Ishikawa (cell line): Measurements from ENCODE around the gene ARVCF.

Experiments used
- CEBPB ChIP-seq: IDR thresholded peaks from 2 replicates; pipeline ENCODE4 v1.6.1; 2012
- CREB1 ChIP-seq: IDR thresholded peaks from 2 replicates; pipeline ENCODE4 v1.6.1; 2012; ENCODE audit warnings: low read depth
- EGR1 ChIP-seq: IDR thresholded peaks from 2 replicates; pipeline ENCODE4 v1.6.1; 2012
- EP300 ChIP-seq: IDR thresholded peaks from 2 replicates; pipeline ENCODE4 v1.6.1; 2012; ENCODE audit warnings: borderline replicate concordance
- FOXM1 ChIP-seq: IDR thresholded peaks from 2 replicates; pipeline ENCODE4 v1.6.1; 2012; ENCODE audit warnings: low read depth, borderline replicate concordance
- NFIC ChIP-seq: IDR thresholded peaks from 2 replicates; pipeline ENCODE4 v1.6.1; 2012
- RAD21 ChIP-seq: IDR thresholded peaks from 2 replicates; pipeline ENCODE4 v1.6.1; 2012; ENCODE audit warnings: low read depth
- TAF1 ChIP-seq: IDR thresholded peaks from 2 replicates; pipeline ENCODE4 v1.6.1; 2012; ENCODE audit warnings: low read depth, mild to moderate bottlenecking
- TCF12 ChIP-seq: IDR thresholded peaks from 2 replicates; pipeline ENCODE4 v1.6.1; 2012; ENCODE audit warnings: low read depth
- TEAD4 ChIP-seq: IDR thresholded peaks from 2 replicates; pipeline ENCODE4 v1.6.1; 2012
- YY1 ChIP-seq: IDR thresholded peaks from 2 replicates; pipeline ENCODE4 v1.6.1; 2012; ENCODE audit warnings: low read depth
- ZBTB7A ChIP-seq: IDR thresholded peaks from 2 replicates; pipeline ENCODE4 v1.6.1; 2012; ENCODE audit warnings: low read depth
- TF ChIP-seq, protein P1 (sequence below): IDR thresholded peaks from 2 replicates; pipeline ENCODE4 v1.6.1; 2012
- TF ChIP-seq, protein P2 (sequence below): IDR thresholded peaks from 2 replicates; pipeline ENCODE4 v1.6.1; 2012
- TF ChIP-seq, protein P3 (sequence below): IDR thresholded peaks from 2 replicates; pipeline ENCODE4 v1.6.1; 2012; ENCODE audit warnings: low read depth, mild to moderate bottlenecking

The ARVCF gene

DNA sequence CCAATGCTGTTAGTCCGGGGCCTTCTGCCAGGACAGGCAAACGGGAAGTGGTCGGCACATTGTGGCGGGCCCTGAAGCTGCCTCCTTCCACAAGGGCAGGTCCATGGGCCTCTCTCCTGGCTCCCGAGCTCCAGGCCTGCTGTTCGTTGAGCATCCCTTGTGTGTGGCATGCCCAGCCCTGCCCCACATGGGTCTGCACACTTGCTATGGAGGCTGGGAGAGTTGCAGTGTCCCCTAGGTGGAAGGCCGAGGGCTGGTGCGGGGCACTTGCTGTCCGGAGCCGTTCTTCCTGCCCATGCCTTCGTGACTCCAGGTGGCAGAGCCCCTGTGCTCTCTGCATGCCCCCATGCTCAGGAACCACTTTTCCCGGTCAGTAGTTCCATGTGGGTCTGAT is 37.4 kb upstream of the ARVCF start:
- TF ChIP-seq TEAD4: no peak
- TF ChIP-seq TAF1: no peak
- TF ChIP-seq RAD21: no peak
- TF ChIP-seq YY1: no peak
- TF ChIP-seq, protein P1, sequence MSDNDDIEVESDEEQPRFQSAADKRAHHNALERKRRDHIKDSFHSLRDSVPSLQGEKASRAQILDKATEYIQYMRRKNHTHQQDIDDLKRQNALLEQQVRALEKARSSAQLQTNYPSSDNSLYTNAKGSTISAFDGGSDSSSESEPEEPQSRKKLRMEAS: no peak

DNA sequence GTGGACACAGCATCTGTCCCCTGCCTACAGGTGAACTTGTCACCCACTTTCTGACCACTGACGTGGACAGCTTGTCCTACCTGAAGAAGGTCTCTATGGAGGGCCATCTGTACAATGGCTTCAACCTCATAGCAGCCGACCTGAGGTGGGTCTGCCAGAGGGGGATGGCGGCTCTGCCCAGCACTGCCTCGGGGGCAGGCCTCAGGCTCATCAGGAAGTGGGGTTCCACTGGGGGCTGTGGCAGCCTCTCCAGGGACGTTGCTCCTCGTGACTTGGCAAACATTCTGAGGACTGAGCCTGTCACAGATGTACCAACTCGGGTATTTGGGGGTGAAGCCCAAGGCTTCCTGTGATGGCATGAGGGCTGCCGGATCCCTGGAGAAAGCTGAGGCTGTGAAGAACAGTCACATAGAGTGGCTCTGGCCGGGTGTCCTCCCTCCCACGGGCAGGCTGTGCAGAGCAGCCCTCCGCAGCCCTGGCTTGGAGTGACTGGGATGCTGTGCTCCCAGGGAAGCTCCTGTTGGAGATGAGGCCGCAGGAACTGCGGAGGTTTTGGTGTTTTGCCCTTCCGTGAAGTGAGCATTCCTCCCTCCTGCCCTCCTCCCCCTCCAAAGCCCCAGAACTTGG is 36.9 kb upstream of the ARVCF start:
- no peak for TF ChIP-seq EGR1
- TF ChIP-seq, protein P2, sequence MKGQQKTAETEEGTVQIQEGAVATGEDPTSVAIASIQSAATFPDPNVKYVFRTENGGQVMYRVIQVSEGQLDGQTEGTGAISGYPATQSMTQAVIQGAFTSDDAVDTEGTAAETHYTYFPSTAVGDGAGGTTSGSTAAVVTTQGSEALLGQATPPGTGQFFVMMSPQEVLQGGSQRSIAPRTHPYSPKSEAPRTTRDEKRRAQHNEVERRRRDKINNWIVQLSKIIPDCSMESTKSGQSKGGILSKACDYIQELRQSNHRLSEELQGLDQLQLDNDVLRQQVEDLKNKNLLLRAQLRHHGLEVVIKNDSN: no peak
- TF ChIP-seq TEAD4: no peak
- no peak for TF ChIP-seq TCF12
- no peak for TF ChIP-seq TAF1
- TF ChIP-seq NFIC: no peak
- TF ChIP-seq ZBTB7A: no peak
- no peak for TF ChIP-seq RAD21

DNA sequence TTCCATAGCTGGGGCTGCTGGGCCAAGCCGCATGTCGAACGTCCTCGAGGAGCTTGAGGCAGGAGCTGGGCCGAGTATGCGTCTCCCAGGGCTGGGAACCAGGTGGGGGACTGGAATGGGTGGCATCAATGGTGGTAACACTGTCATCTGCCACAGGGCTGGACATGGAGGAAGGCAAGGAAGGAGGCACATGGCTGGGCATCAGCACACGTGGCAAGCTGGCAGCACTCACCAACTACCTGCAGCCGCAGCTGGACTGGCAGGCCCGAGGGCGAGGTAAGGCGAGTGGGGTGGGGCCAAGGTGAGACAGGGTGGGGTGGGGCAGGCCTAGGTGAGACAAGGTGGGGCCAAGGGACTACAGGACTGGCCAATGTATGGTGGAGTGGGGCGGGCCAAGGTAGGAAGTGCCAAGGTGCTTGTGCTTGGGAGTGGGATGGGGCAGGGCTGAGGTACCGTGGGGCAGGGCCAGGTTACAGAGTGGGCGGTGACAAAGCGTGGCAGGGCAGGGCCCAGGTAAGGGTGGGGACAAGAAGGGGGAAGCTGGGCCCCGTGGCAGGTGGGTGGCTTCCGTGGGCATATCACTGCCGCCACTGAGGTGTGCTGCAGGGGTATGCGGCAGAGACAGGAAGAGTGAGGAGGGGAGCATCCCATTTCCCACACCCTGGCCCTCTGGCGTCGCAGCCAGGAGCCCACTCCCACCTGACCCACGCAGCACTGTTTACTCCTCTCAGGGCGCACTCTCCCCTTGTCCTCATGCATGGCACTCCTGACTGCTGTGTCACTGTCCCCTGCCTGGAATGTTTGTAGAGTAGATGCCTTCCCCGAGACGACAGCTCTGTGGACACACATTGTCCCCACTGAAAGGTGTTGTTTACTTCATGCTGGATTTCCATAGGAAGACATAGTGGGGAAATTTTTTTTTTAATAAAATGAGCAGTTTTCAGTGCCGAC is 36.0 kb upstream of the ARVCF start:
- TF ChIP-seq, protein P1: peak; percentile 88
- TF ChIP-seq ZBTB7A (no peak), EP300 (no peak), CEBPB (no peak)
- TF ChIP-seq, protein P2: no peak

DNA sequence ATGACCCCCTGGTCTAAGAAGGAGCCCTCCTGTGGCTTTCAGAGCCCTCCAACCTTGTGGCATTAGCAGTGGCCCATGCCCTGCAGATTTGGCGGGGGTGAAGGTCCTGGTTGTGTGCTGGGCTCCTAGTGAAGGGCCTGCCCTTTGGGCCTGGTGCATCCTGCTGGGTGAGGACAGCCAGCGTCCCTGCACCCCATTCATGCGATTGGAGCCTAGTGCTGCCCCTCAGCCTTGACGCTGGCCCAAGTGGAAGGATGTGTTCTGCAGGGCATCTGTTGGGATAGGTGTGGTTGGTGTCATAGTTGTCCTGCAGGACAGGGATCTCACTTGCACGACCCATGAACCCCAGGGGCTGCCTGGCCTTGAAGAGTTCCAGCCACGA is 35.3 kb upstream of the ARVCF start:
- TF ChIP-seq EGR1 (no peak), TAF1 (no peak), RAD21 (no peak), CEBPB (no peak), NFIC (no peak), YY1 (no peak), TEAD4 (no peak), CREB1 (no peak), TCF12 (no peak)
- TF ChIP-seq, protein P2: no peak
- TF ChIP-seq, protein P3, sequence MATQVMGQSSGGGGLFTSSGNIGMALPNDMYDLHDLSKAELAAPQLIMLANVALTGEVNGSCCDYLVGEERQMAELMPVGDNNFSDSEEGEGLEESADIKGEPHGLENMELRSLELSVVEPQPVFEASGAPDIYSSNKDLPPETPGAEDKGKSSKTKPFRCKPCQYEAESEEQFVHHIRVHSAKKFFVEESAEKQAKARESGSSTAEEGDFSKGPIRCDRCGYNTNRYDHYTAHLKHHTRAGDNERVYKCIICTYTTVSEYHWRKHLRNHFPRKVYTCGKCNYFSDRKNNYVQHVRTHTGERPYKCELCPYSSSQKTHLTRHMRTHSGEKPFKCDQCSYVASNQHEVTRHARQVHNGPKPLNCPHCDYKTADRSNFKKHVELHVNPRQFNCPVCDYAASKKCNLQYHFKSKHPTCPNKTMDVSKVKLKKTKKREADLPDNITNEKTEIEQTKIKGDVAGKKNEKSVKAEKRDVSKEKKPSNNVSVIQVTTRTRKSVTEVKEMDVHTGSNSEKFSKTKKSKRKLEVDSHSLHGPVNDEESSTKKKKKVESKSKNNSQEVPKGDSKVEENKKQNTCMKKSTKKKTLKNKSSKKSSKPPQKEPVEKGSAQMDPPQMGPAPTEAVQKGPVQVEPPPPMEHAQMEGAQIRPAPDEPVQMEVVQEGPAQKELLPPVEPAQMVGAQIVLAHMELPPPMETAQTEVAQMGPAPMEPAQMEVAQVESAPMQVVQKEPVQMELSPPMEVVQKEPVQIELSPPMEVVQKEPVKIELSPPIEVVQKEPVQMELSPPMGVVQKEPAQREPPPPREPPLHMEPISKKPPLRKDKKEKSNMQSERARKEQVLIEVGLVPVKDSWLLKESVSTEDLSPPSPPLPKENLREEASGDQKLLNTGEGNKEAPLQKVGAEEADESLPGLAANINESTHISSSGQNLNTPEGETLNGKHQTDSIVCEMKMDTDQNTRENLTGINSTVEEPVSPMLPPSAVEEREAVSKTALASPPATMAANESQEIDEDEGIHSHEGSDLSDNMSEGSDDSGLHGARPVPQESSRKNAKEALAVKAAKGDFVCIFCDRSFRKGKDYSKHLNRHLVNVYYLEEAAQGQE: no peak

DNA sequence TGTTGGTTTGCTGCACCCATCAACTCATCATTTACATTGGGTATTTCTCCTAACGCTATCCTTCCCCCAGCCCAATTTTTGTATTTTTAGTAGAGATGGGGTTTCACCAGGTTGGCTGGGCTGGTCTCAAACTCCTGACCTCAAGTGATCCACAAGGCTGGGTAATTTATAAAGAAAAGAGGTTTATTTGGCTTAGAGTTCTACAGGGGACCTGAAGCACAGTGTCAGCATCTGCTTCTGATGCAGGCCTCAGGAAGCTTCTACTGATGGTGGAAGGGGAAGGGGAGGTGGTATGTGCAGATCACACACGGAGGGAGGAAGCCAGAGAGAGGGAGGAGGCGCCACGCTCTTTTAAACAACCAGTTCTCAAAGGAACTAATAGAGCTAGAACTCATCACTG is 30.1 kb upstream of the ARVCF start:
- TF ChIP-seq, protein P1: no peak
- no peak for TF ChIP-seq RAD21
- TF ChIP-seq YY1: no peak
- no peak for TF ChIP-seq ZBTB7A
- no peak for TF ChIP-seq FOXM1
- no peak for TF ChIP-seq TAF1
- no peak for TF ChIP-seq CREB1
- TF ChIP-seq, protein P2: no peak
- no peak for TF ChIP-seq EGR1

DNA sequence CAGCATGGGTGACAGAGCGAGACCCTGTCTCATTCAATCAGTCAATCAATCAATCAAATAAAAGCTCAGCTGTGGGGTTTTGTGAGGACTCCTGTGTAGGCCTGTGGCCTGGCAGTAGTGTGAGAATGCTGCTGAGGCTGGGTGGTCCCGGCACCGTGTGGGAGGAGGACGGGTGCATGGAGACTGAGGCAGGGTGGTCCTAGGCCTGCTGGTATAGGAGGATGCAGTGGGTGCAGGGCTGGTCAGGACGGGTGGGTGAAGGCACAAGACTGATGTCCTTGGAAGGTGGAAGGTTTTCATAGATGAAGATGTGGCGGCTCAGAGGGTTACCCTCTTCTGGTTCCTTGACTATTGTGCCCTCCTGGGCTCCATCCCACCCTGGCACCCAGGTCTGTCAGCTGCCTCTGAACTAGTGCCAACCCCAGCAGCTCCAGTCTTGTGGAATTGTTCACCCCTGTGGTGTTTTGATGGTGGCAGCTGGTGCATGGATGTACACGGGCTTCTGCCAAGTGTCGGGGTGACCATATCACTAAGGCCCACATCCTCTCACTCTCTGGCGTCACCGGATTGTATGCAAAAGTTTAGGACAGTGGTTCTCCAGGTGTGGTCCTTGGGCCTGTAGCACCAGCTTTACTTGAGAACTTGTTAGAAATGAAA is 28.0 kb upstream of the ARVCF start:
- TF ChIP-seq TEAD4: no peak
- no peak for TF ChIP-seq FOXM1
- no peak for TF ChIP-seq YY1
- no peak for TF ChIP-seq EP300
- TF ChIP-seq NFIC: no peak
- TF ChIP-seq TCF12: no peak
- no peak for TF ChIP-seq RAD21
- TF ChIP-seq, protein P1: no peak
- TF ChIP-seq, protein P2: no peak
- no peak for TF ChIP-seq EGR1
- TF ChIP-seq, protein P3: no peak
- no peak for TF ChIP-seq TAF1
- no peak for TF ChIP-seq CEBPB
- no peak for TF ChIP-seq CREB1
- TF ChIP-seq ZBTB7A: no peak
